Eye (tissue), 1 donor: ENCODE data around the gene HEXA.

Experiments used
- DNase-seq: peaks from one replicate; pipeline ENCODE4 v3.0.0-alpha.2; 2015

HEXA gene

GRCh38 chr15:72318408-72318942 lies 57.3 kb downstream of the HEXA start:
- DNase-seq = no peak

GRCh38 chr15:72315706-72316370 lies 60.0 kb downstream of the HEXA start:
- DNase-seq = peak; percentile 70

- no peak for DNase-seq
Measured at GRCh38 chr15:72313881-72314280, 61.9 kb downstream of the HEXA start.

- DNase-seq = no peak
Measured at GRCh38 chr15:72313448-72313840, 62.4 kb downstream of the HEXA start.

GRCh38 chr15:72312605-72313447 lies 63.0 kb downstream of the HEXA start:
- DNase-seq = peak; percentile 76

- DNase-seq = no peak
Measured at GRCh38 chr15:72307026-72307425, 68.8 kb downstream of the HEXA start.

GRCh38 chr15:72306211-72306785 lies 69.5 kb downstream of the HEXA start:
- DNase-seq = peak; percentile 67

GRCh38 chr15:72304596-72304995 lies 71.2 kb downstream of the HEXA start:
- no peak for DNase-seq

GRCh38 chr15:72302955-72303354 lies 72.9 kb downstream of the HEXA start:
- no peak for DNase-seq
